GM21825 (cell line): ENCODE results near the gene PRH1.

Experiments
- ATAC-seq: cut with Tn5 transposase; IDR thresholded peaks from one replicate; pipeline ENCODE4 v1.9.1; 2021; ENCODE audit warnings: mild to moderate bottlenecking, moderate library complexity; ENCODE audit not compliant: unreplicated experiment

PRH1 gene

GRCh38 chr12:10842862-10843261, 41.2 kb downstream of the PRH1 start:
- no peak for ATAC-seq

GRCh38 chr12:10838461-10838860, 45.6 kb downstream of the PRH1 start:
- ATAC-seq: no peak
